ENCODE data around the gene CTAGE1. TPM values are rescaled to one million over a fixed set of nuclear protein-coding genes. Genes with fewer than 3 reads are reported as not detected.

The CTAGE1 gene, protein sequence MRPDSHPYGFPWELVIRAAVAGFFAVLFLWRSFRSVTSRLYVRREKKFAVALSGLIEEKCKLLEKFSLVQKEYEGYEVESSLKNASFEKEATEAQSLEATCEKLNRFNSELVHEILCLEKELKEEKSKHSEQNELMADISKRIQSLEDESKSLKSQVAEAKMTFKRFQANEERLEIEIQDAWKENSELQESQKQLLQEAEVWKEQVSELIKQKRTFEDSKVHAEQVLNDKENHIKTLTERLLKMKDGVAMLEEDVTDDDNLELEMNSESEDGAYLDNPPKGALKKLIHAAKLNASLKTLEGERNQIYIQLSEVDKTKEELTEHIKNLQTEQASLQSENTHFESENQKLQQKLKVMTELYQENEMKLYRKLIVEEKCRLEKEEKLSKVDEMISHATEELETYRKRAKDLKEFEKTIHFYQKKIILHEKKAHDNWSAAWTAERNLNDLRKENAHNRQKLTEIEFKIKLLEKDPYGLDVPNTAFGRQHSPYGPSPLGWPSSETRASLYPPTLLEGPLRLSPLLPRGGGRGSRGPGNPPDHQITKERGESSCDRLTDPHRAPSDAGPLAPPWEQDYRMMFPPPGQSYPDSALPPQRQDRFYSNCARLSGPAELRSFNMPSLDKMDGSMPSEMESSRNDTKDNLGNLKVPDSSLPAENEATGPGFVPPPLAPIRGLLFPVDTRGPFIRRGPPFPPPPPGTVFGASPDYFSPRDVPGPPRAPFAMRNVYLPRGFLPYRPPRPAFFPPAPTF
- total RNA-seq (2012; rRNA removed), result not detected in 2 replicates

DNA sequence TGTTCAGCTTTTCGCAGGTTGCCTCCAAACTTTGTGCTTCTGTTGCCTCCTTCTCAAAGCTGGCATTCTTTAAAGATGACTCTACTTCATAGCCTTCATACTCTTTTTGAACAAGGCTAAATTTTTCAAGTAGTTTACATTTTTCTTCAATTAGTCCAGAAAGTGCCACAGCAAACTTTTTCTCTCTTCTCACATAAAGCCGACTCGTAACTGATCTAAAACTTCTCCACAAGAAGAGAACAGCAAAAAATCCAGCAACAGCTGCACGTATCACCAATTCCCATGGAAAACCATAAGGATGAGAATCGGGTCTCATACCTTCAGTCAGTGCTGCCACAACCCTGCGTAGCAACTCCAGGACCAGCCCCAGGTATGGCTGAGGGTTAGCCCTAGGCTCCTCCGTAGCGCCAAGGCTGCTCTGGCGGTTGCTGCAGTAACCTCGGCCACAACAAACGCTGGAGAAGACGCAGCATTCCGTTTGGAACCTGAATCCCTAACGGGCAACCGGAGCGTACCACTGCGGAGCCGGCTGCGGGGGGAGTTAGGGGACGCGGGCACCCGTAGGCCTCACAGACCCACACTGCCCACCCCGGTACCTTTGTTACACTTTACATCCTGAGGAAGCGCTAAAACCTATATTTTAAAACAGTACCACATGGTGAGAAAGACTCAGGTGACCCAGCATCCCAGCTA, at the start of gene CTAGE1:
TSS of gene CTAGE1 (minus strand) at position 420 of the 693 bp plus-strand sequence. CDS start at position 316, 104 bp downstream.
- Histone ChIP-seq H3K36me3 (ENCODE audit: insufficient read depth, low read length) (no peaks in the 10 kb centered on the region), H3K4me2 (ENCODE audit: low read length) (no peak within 1 kb of the TSS), H3K27me3 (ENCODE audit: control insufficient read depth, insufficient read depth, low read length) (no peaks in the 10 kb centered on the region), H3K9ac (ENCODE audit: low read depth, low read length) (no peak within 1 kb of the TSS), H3K9me3 (replicated peaks; ENCODE audit: low read length) (no peaks in the 10 kb centered on the region), H3K4me3 (ENCODE audit: low read length) (no peak within 1 kb of the TSS), H3K4me1 (ENCODE audit: control insufficient read depth, insufficient read depth, low read length) (no peaks in the 10 kb centered on the region)

DNA sequence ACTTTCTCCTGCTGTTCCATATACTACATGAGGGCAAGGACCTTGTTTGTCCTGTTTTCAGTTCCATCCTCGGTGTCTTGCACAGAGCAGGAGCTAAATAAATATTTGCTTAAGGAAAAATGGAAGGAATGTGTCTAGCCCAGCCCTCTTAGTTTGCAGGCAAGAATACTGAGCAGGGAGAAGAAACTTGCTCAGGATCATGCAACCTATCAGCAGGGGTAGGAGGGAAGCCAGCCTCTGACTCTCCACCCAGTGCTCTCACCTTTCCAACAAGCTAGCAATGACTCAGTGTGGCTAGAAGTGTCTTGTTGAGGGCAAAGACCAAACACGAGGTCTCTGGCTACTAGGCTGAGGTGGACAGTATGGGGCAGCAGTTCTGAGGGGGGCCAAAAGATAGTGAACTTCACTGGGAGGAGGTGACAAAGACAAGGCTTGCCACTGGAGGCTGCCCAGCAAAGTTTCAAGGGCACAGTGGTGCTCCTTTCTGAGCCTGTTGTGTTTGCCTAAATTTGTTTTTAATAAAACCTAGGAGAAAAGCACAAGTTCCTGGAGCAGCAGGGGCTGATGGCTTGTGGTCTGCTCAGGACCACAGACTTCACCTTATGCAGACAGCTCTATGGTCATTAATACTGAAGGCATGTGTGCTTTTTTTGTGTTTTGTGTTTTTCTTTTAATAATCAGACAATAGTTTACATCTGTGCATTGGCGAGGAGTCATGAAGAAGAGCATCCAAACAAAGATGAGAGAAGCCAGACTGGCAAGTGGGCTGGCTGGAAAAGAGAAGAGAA, 49.1 kb upstream of the CTAGE1 start:
- Histone ChIP-seq H3K36me3 (ENCODE audit: insufficient read depth, low read length) (no peaks in the 10 kb centered on the region), H3K4me2 (ENCODE audit: low read length) (peak overlapping the region; percentile 14), H3K27me3 (ENCODE audit: control insufficient read depth, insufficient read depth, low read length) (no peaks in the 10 kb centered on the region), H3K9ac (ENCODE audit: low read depth, low read length) (no peak overlapping the region), H3K4me3 (ENCODE audit: low read length) (no peak overlapping the region), H3K9me3 (replicated peaks; ENCODE audit: low read length) (no peaks in the 10 kb centered on the region), H3K4me1 (ENCODE audit: control insufficient read depth, insufficient read depth, low read length) (peaks cover 19% of the 10 kb centered on the region)

DNA sequence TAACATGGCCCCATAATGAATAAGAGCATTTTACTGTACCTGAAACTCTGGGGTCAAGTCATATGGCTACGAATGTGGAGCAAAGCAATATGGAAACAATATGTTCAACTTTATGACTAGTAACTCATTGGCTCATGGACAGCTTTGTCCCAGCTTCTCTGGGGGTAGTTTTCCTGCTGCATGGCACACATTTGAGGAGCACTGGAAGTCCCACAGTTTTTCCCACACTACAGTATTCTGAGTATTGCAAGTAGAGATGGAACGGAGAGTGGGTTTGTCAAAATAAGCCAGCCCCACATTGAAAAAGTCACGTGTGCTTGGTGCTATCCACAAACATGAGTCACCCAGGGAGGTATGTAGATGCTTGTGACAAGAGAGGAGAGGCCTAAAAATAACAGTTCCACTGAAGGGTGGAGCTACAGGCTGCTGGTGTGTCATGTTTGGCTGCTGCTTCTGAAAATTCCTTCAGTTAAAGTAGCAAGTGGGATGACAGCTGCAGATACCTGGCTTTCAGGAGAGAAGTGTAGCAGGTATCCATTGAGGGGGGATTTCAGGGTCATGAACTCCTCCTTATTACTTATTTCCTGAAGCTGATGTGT, 48.2 kb upstream of the CTAGE1 start:
- H3K4me1 ChIP-seq (ENCODE audit: control insufficient read depth, insufficient read depth, low read length), result peaks cover 19% of the 10 kb centered on the region
- H3K36me3 ChIP-seq (ENCODE audit: insufficient read depth, low read length), result no peaks in the 10 kb centered on the region
- no peak overlapping the region for H3K4me3 ChIP-seq (ENCODE audit: low read length)
- H3K9ac ChIP-seq (ENCODE audit: low read depth, low read length), result no peak overlapping the region
- peak overlapping the region; percentile 14 for H3K4me2 ChIP-seq (ENCODE audit: low read length)
- H3K9me3 ChIP-seq (replicated peaks; ENCODE audit: low read length), result no peaks in the 10 kb centered on the region
- no peaks in the 10 kb centered on the region for H3K27me3 ChIP-seq (ENCODE audit: control insufficient read depth, insufficient read depth, low read length)

DNA sequence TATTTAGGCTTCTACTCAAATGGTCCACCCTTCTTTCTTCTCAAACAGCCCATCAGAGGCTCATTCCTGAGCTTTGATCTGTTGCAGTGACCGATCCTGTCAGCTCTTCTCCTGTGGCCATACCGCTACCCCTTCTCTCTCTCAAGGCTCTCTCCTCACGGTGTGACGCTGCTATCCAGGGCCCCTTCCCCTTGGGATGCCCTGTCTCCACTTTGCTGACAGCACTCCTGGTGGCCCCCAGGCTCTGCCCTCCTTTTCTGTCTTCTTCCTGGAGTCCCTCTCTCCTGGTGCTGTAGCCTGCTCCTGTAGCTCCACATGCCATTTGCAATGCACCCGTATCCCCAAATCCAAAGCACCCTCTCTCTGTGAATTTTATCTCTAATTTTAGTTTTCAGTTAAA, 45.4 kb upstream of the CTAGE1 start:
- no peaks in the 10 kb centered on the region for H3K9me3 ChIP-seq (replicated peaks; ENCODE audit: low read length)
- no peak overlapping the region for H3K4me2 ChIP-seq (ENCODE audit: low read length)
- H3K4me1 ChIP-seq (ENCODE audit: control insufficient read depth, insufficient read depth, low read length), result peaks cover 19% of the 10 kb centered on the region
- no peak overlapping the region for H3K4me3 ChIP-seq (ENCODE audit: low read length)
- H3K9ac ChIP-seq (ENCODE audit: low read depth, low read length), result no peak overlapping the region
- H3K36me3 ChIP-seq (ENCODE audit: insufficient read depth, low read length), result no peaks in the 10 kb centered on the region
- no peaks in the 10 kb centered on the region for H3K27me3 ChIP-seq (ENCODE audit: control insufficient read depth, insufficient read depth, low read length)

DNA sequence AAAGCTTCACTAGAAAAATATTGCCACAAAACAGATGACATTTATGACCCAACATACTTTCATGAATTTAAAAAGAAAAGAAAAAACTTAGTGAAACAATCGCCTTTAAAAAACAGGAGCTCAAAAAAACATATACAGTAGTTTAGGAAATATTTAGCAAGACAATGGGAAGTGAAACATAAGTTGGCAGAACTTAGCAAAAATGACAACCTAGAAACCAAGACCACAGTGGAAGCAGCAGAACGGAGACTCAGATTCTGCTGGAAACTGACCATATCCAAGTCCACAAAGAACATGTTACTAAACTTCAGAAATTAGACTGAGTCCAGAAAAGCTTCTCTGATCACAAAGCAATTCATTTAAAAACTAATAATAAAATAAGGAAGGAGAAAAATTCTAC, 41.8 kb upstream of the CTAGE1 start:
- no peaks in the 10 kb centered on the region for H3K4me1 ChIP-seq (ENCODE audit: control insufficient read depth, insufficient read depth, low read length)
- no peak overlapping the region for H3K4me2 ChIP-seq (ENCODE audit: low read length)
- H3K9me3 ChIP-seq (replicated peaks; ENCODE audit: low read length), result no peaks in the 10 kb centered on the region
- H3K9ac ChIP-seq (ENCODE audit: low read depth, low read length), result no peak overlapping the region
- no peaks in the 10 kb centered on the region for H3K27me3 ChIP-seq (ENCODE audit: control insufficient read depth, insufficient read depth, low read length)
- H3K36me3 ChIP-seq (ENCODE audit: insufficient read depth, low read length), result no peaks in the 10 kb centered on the region
- H3K4me3 ChIP-seq (ENCODE audit: low read length), result no peak overlapping the region

DNA sequence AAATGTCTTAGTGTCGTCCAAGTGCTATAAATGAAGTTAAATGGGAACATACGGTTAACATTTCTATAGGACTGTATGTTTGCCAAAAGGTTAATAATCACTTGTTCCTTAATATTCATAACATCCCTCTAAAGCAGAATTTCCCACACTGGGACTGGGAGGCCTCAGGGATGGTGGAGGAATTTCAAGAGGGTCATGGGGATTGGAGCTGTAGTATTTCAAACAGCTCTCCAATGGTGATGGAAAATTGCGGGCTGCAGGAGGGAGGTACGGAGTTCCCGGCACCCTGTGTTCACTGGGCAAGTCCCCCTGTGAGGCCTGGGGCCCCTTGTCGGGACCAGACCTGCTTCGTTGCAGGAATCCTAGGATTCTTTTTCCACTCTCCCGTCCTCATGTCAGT, 39.8 kb upstream of the CTAGE1 start:
- Histone ChIP-seq H3K9ac (ENCODE audit: low read depth, low read length) (no peak overlapping the region), H3K27me3 (ENCODE audit: control insufficient read depth, insufficient read depth, low read length) (no peaks in the 10 kb centered on the region), H3K36me3 (ENCODE audit: insufficient read depth, low read length) (no peaks in the 10 kb centered on the region), H3K9me3 (replicated peaks; ENCODE audit: low read length) (no peaks in the 10 kb centered on the region), H3K4me1 (ENCODE audit: control insufficient read depth, insufficient read depth, low read length) (no peaks in the 10 kb centered on the region), H3K4me2 (ENCODE audit: low read length) (no peak overlapping the region), H3K4me3 (ENCODE audit: low read length) (no peak overlapping the region)

DNA sequence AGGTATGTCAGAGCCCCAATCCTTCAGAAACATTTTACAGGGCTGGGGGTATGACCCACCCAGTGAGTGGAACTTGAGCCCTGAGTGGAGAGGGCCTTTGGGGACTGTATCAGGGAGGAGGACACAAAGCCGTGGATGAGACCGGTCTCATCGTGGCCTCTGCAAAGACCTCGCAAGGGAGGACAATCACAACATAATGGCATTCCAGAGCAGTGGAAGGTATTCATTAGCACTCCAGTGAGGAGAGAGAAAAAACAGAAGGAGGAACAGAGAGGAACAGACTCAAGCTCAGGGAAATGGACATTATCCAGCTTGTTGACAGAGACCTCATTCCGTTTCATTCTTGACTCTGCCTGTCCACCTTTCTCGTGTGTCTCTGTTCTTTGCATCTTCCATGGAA, 38.8 kb upstream of the CTAGE1 start:
- Histone ChIP-seq H3K36me3 (ENCODE audit: insufficient read depth, low read length) (no peaks in the 10 kb centered on the region), H3K27me3 (ENCODE audit: control insufficient read depth, insufficient read depth, low read length) (no peaks in the 10 kb centered on the region), H3K4me3 (ENCODE audit: low read length) (no peak overlapping the region), H3K9me3 (replicated peaks; ENCODE audit: low read length) (no peaks in the 10 kb centered on the region), H3K4me1 (ENCODE audit: control insufficient read depth, insufficient read depth, low read length) (no peaks in the 10 kb centered on the region), H3K4me2 (ENCODE audit: low read length) (no peak overlapping the region), H3K9ac (ENCODE audit: low read depth, low read length) (no peak overlapping the region)

DNA sequence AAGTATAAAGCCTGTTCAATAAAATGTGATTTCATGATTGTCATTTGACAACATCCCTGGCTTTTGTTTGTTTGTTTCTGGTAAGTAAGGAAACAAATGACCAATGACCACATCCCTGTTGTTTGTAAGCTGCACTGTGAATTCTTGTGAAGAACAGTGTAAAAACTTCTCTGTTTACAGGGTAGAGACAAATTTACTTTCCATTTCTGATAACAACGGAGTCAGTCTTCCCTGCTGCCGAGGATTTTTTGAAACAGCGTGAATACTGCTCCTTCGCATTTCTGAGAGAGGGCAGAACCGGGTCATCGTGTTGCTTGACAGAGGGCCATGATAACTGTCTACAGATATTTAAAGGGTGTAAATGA, 38.4 kb upstream of the CTAGE1 start:
- Histone ChIP-seq H3K9me3 (replicated peaks; ENCODE audit: low read length) (no peaks in the 10 kb centered on the region), H3K4me2 (ENCODE audit: low read length) (no peak overlapping the region), H3K9ac (ENCODE audit: low read depth, low read length) (no peak overlapping the region), H3K4me1 (ENCODE audit: control insufficient read depth, insufficient read depth, low read length) (no peaks in the 10 kb centered on the region), H3K4me3 (ENCODE audit: low read length) (no peak overlapping the region), H3K27me3 (ENCODE audit: control insufficient read depth, insufficient read depth, low read length) (no peaks in the 10 kb centered on the region), H3K36me3 (ENCODE audit: insufficient read depth, low read length) (no peaks in the 10 kb centered on the region)

DNA sequence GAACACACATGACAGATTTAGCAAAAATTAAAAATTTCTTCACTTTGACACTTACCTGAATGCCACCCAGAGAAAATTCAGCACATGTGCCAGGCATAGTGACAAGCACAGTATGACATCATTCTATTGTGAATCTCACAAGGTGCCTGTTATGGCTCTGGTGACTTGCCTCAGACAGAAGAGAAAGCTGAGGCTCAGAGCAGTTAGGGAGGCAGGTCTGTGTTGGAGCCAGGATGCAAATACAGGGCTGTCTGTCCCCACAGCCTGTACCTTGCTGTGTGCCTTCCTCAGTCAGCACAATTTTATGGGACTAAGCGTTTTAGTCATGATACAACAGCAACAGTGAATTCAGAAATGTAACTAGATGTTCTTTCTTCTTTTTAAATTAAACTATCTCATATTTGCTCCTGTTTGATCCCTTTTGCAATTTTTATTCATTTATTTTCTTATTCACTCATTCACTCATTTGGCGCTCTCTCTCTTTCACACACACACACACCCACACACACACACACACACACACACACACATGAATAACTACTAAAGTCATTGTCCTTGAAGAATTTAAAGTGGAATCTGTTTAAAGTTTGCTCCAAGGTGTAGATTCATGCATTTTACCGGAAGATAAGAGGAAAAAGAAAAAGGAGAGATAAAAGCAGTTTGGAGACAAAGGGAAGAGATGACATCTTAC, 37.9 kb upstream of the CTAGE1 start:
- no peak overlapping the region for H3K4me3 ChIP-seq (ENCODE audit: low read length)
- H3K9ac ChIP-seq (ENCODE audit: low read depth, low read length), result no peak overlapping the region
- H3K4me2 ChIP-seq (ENCODE audit: low read length), result no peak overlapping the region
- H3K4me1 ChIP-seq (ENCODE audit: control insufficient read depth, insufficient read depth, low read length), result no peaks in the 10 kb centered on the region
- no peaks in the 10 kb centered on the region for H3K27me3 ChIP-seq (ENCODE audit: control insufficient read depth, insufficient read depth, low read length)
- H3K36me3 ChIP-seq (ENCODE audit: insufficient read depth, low read length), result no peaks in the 10 kb centered on the region
- no peaks in the 10 kb centered on the region for H3K9me3 ChIP-seq (replicated peaks; ENCODE audit: low read length)

DNA sequence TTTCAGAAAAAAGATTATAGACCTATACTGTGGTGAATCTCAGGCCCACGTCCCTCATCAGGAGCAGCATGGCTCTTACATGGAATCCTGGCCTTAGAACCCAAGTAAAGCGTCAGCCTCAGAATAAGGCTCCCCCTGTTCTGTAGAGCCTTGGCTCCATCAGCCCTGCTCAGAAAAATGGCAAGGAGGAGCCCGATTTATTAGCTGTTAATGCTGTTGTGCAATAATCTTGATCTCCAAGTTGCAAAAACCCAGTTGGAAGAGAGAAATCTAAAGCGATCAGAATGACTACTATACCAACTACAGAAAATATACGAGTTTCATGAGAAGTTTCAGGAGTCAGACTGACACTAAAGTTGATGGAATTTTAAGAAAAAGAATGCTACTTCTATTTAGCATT, 35.6 kb upstream of the CTAGE1 start:
- Histone ChIP-seq H3K9ac (ENCODE audit: low read depth, low read length) (no peak overlapping the region), H3K4me1 (ENCODE audit: control insufficient read depth, insufficient read depth, low read length) (no peaks in the 10 kb centered on the region), H3K27me3 (ENCODE audit: control insufficient read depth, insufficient read depth, low read length) (no peaks in the 10 kb centered on the region), H3K9me3 (replicated peaks; ENCODE audit: low read length) (no peaks in the 10 kb centered on the region), H3K4me2 (ENCODE audit: low read length) (no peak overlapping the region), H3K4me3 (ENCODE audit: low read length) (no peak overlapping the region), H3K36me3 (ENCODE audit: insufficient read depth, low read length) (no peaks in the 10 kb centered on the region)

All from skeletal muscle satellite cell (primary cell).